Measurements from ENCODE around the gene CEP44.
A peak's percentile ranks its signal among the peaks of the same experiment; 100 is the strongest.

CEP44 gene

GRCh38 chr4:174307694-174308093 lies 24.0 kb downstream of the CEP44 start:
- Mint-ChIP-seq H3K4me1 (no peaks in the 10 kb centered on the region), H3K4me3 (no peak overlapping the region), H3K27ac (no peak overlapping the region), H3K9me3 (no peaks in the 10 kb centered on the region), H3K27me3 (ENCODE audit: low read depth, poor library complexity) (no peaks in the 10 kb centered on the region), H3K36me3 (ENCODE audit: low read depth) (peaks cover 24% of the 10 kb centered on the region)
- DNase-seq: no peak
- TF ChIP-seq CTCF (IDR thresholded peaks at IDR 0.05): no peak

GRCh38 chr4:174312993-174313392 lies 29.3 kb downstream of the CEP44 start:
- Mint-ChIP-seq H3K9me3 (no peaks in the 10 kb centered on the region), H3K4me3 (no peak overlapping the region), H3K27ac (peak overlapping the region; percentile 1), H3K36me3 (ENCODE audit: low read depth) (peaks cover 24% of the 10 kb centered on the region), H3K4me1 (peaks cover 4% of the 10 kb centered on the region), H3K27me3 (ENCODE audit: low read depth, poor library complexity) (no peaks in the 10 kb centered on the region)
- TF ChIP-seq CTCF (IDR thresholded peaks at IDR 0.05): no peak
- no peak for DNase-seq

- Mint-ChIP-seq H3K27me3 (ENCODE audit: low read depth, poor library complexity) (no peaks in the 10 kb centered on the region), H3K4me1 (peaks cover 4% of the 10 kb centered on the region), H3K4me3 (no peak overlapping the region), H3K9me3 (no peaks in the 10 kb centered on the region), H3K27ac (no peak overlapping the region), H3K36me3 (ENCODE audit: low read depth) (peaks cover 19% of the 10 kb centered on the region)
- TF ChIP-seq CTCF (IDR thresholded peaks at IDR 0.05): no peak
- no peak for DNase-seq
These were observed 30.6 kb downstream of the CEP44 start for GRCh38 chr4:174314274-174314673.

- Mint-ChIP-seq H3K9me3 (no peaks in the 10 kb centered on the region), H3K27ac (no peak overlapping the region)
- no peak for DNase-seq
These were observed 31.1 kb downstream of the CEP44 start for GRCh38 chr4:174314770-174315169.

GRCh38 chr4:174316546-174316945 lies 32.8 kb downstream of the CEP44 start:
- Mint-ChIP-seq H3K4me3 (no peak overlapping the region), H3K9me3 (no peaks in the 10 kb centered on the region), H3K27ac (no peak overlapping the region), H3K36me3 (ENCODE audit: low read depth) (peaks cover 18% of the 10 kb centered on the region), H3K27me3 (ENCODE audit: low read depth, poor library complexity) (no peaks in the 10 kb centered on the region), H3K4me1 (peaks cover 4% of the 10 kb centered on the region)
- no peak for TF ChIP-seq CTCF (IDR thresholded peaks at IDR 0.05)
- DNase-seq: no peak

More at GRCh38 chr4:174314770-174315169, 31.1 kb downstream of the CEP44 start:
- H3K4me3 Mint-ChIP-seq: no peak overlapping the region
- no peaks in the 10 kb centered on the region for H3K27me3 Mint-ChIP-seq (ENCODE audit: low read depth, poor library complexity)
- TF ChIP-seq CTCF (IDR thresholded peaks at IDR 0.05): no peak
- H3K36me3 Mint-ChIP-seq (ENCODE audit: low read depth): peaks cover 18% of the 10 kb centered on the region
- peaks cover 4% of the 10 kb centered on the region for H3K4me1 Mint-ChIP-seq

- no peaks in the 10 kb centered on the region for H3K27me3 Mint-ChIP-seq (ENCODE audit: low read depth, poor library complexity)
- no peak for TF ChIP-seq CTCF (IDR thresholded peaks at IDR 0.05)
- H3K4me1 Mint-ChIP-seq: peaks cover 4% of the 10 kb centered on the region
- H3K4me3 Mint-ChIP-seq: no peak overlapping the region
- peaks cover 18% of the 10 kb centered on the region for H3K36me3 Mint-ChIP-seq (ENCODE audit: low read depth)
- DNase-seq: no peak
- H3K9me3 Mint-ChIP-seq: no peaks in the 10 kb centered on the region
- H3K27ac Mint-ChIP-seq: no peak overlapping the region
These were observed 33.2 kb downstream of the CEP44 start for GRCh38 chr4:174316954-174317353.

Data from nephron progenitor cell (in vitro differentiated cells).